Prostate gland (tissue), 2 donors: ENCODE data around the gene GTF2A2.

Experiments used
- POLR2A ChIP-seq: fragments of 450-650 bp; IDR thresholded peaks from one replicate; pipeline ENCODE4 v1.6.1; 2016; ENCODE audit warnings: antibody characterized with exemption, mild to moderate bottlenecking
- TF ChIP-seq, protein P1 (sequence below), 4 experiments: fragments of 200-600 bp in 2 of 4; fragments of 450-650 bp in 2 of 4; sonication (generic) in 2 of 4; IDR thresholded peaks; 1 replicate in 3 of 4; 2 replicates in 1 of 4; pipeline ENCODE4 v1.5.1; 2016 to 2019; ENCODE audit warnings: antibody characterized with exemption in 4 of 4, mild to moderate bottlenecking in 2 of 4, moderate library complexity in 2 of 4

- no peak for TF ChIP-seq POLR2A
- TF ChIP-seq, protein P1, sequence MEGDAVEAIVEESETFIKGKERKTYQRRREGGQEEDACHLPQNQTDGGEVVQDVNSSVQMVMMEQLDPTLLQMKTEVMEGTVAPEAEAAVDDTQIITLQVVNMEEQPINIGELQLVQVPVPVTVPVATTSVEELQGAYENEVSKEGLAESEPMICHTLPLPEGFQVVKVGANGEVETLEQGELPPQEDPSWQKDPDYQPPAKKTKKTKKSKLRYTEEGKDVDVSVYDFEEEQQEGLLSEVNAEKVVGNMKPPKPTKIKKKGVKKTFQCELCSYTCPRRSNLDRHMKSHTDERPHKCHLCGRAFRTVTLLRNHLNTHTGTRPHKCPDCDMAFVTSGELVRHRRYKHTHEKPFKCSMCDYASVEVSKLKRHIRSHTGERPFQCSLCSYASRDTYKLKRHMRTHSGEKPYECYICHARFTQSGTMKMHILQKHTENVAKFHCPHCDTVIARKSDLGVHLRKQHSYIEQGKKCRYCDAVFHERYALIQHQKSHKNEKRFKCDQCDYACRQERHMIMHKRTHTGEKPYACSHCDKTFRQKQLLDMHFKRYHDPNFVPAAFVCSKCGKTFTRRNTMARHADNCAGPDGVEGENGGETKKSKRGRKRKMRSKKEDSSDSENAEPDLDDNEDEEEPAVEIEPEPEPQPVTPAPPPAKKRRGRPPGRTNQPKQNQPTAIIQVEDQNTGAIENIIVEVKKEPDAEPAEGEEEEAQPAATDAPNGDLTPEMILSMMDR (IDR thresholded peaks at IDR 0.05) = no peak
Measured at GRCh38 chr15:59622289-59622688, 35.0 kb downstream of the GTF2A2 start.
